ENCODE data around the gene PKD1L1. TPM values are rescaled to one million over a fixed set of nuclear protein-coding genes. Genes with fewer than 3 reads are reported as not detected.

Gene PKD1L1
- total and polyA plus RNA-seq, 3 donors from 2014 or later = 4.0 to 4.8 (median 4.2) TPM

GRCh38 chr7:47915616-47915976 is 32.7 kb downstream of the PKD1L1 start:
- H3K27me3 ChIP-seq = no peaks in the 10 kb centered on the region
- no peak overlapping the region for H3K27ac ChIP-seq
- 65 to 70% methylated on average over 2 of the region's 2 CpGs for WGBS, 2 donors
- H3K9me3 ChIP-seq = no peaks in the 10 kb centered on the region
- no peak overlapping the region for H3K4me3 ChIP-seq
- no peak for DNase-seq
- no peaks in the 10 kb centered on the region for H3K4me1 ChIP-seq
- intact Hi-C loops (cut with DNase I; ENCODE audit: low total_unique reads) = no loop called here
- no peaks in the 10 kb centered on the region for H3K36me3 ChIP-seq (ENCODE audit: low read depth, missing control alignments)
- TF ChIP-seq CTCF (IDR thresholded peaks at IDR 0.05) (no peak), POLR2A (IDR thresholded peaks at IDR 0.05) (no peak)

- no peaks in the 10 kb centered on the region for H3K4me1 ChIP-seq
- no peak overlapping the region for H3K27ac ChIP-seq
- no peak for DNase-seq
- intact Hi-C loops (cut with DNase I; ENCODE audit: low total_unique reads) = no loop called here
- no peaks in the 10 kb centered on the region for H3K27me3 ChIP-seq
- H3K9me3 ChIP-seq = no peaks in the 10 kb centered on the region
- TF ChIP-seq CTCF (IDR thresholded peaks at IDR 0.05) = no peak
- TF ChIP-seq POLR2A (IDR thresholded peaks at IDR 0.05) = no peak
- no peaks in the 10 kb centered on the region for H3K36me3 ChIP-seq (ENCODE audit: low read depth, missing control alignments)
- WGBS, 2 donors = 46 to 47% methylated on average over 5 of the region's 5 CpGs
- H3K4me3 ChIP-seq = no peak overlapping the region
Observed at GRCh38 chr7:47914717-47915615, 33.3 kb downstream of the PKD1L1 start.

GRCh38 chr7:47912332-47912731 is 35.9 kb downstream of the PKD1L1 start:
- no peaks in the 10 kb centered on the region for H3K36me3 ChIP-seq (ENCODE audit: low read depth, missing control alignments)
- intact Hi-C loops (cut with DNase I; ENCODE audit: low total_unique reads) = no loop called here
- no peak overlapping the region for H3K27ac ChIP-seq
- TF ChIP-seq CTCF (IDR thresholded peaks at IDR 0.05) (no peak), POLR2A (IDR thresholded peaks at IDR 0.05) (no peak)
- WGBS, 2 donors = 75 to 87% methylated on average over 6 of the region's 6 CpGs
- H3K4me1 ChIP-seq = no peaks in the 10 kb centered on the region
- no peaks in the 10 kb centered on the region for H3K9me3 ChIP-seq
- H3K4me3 ChIP-seq = no peak overlapping the region
- no peaks in the 10 kb centered on the region for H3K27me3 ChIP-seq
- peak; percentile 52 for DNase-seq

- Histone ChIP-seq H3K4me3 (no peak overlapping the region), H3K36me3 (ENCODE audit: low read depth, missing control alignments) (no peaks in the 10 kb centered on the region), H3K9me3 (no peaks in the 10 kb centered on the region), H3K27ac (no peak overlapping the region), H3K4me1 (no peaks in the 10 kb centered on the region), H3K27me3 (no peaks in the 10 kb centered on the region)
- intact Hi-C loops (cut with DNase I; ENCODE audit: low total_unique reads) = no loop called here
- DNase-seq = no peak
- TF ChIP-seq POLR2A (IDR thresholded peaks at IDR 0.05) (no peak), CTCF (IDR thresholded peaks at IDR 0.05) (no peak)
- WGBS, 2 donors = 56 to 87% methylated on average over 1 of the region's 1 CpG
Observed at GRCh38 chr7:47908720-47909119, 39.5 kb downstream of the PKD1L1 start.
